NCI-H82 treated with DMSO at 0.1 percent for 48 hours (cell line): ENCODE results near the gene KCNQ5.

Experiments
- DNase-seq: peaks from one replicate; lab custom pipeline; 2025; ENCODE audit not compliant: unreplicated experiment; lab: John Stamatoyannopoulos, UW

The KCNQ5 gene

GRCh38 chr6:72675396-72675795 is 53.5 kb downstream of the KCNQ5 start:
- no peak for DNase-seq

- no peak for DNase-seq
These were observed 55.1 kb downstream of the KCNQ5 start for GRCh38 chr6:72676995-72677394.

- DNase-seq: no peak
These were observed 55.9 kb downstream of the KCNQ5 start for GRCh38 chr6:72677740-72678139.

GRCh38 chr6:72683797-72684196 is 61.9 kb downstream of the KCNQ5 start:
- no peak for DNase-seq

GRCh38 chr6:72689107-72689954 is 67.5 kb downstream of the KCNQ5 start:
- DNase-seq: no peak

GRCh38 chr6:72691249-72691648 is 69.4 kb downstream of the KCNQ5 start:
- no peak for DNase-seq

- DNase-seq: no peak
These were observed 74.2 kb downstream of the KCNQ5 start for GRCh38 chr6:72696055-72696454.

GRCh38 chr6:72699159-72699558 is 77.3 kb downstream of the KCNQ5 start:
- DNase-seq: no peak

GRCh38 chr6:72702421-72702820 is 80.6 kb downstream of the KCNQ5 start:
- DNase-seq: no peak

GRCh38 chr6:72703093-72703492 is 81.2 kb downstream of the KCNQ5 start:
- DNase-seq: no peak

GRCh38 chr6:72704979-72705378 is 83.1 kb downstream of the KCNQ5 start:
- no peak for DNase-seq

- DNase-seq: no peak
These were observed 87.6 kb downstream of the KCNQ5 start for GRCh38 chr6:72709431-72709830.

- DNase-seq: no peak
These were observed 89.9 kb downstream of the KCNQ5 start for GRCh38 chr6:72711731-72712130.

GRCh38 chr6:72712910-72713309 is 91.0 kb downstream of the KCNQ5 start:
- no peak for DNase-seq

GRCh38 chr6:72715119-72715518 is 93.3 kb downstream of the KCNQ5 start:
- DNase-seq: no peak

- DNase-seq: no peak
These were observed 95.1 kb downstream of the KCNQ5 start for GRCh38 chr6:72716916-72717315.

- DNase-seq: no peak
These were observed 98.6 kb downstream of the KCNQ5 start for GRCh38 chr6:72720464-72720863.

GRCh38 chr6:72721346-72721745 is 99.5 kb downstream of the KCNQ5 start:
- no peak for DNase-seq

- no peak for DNase-seq
These were observed 102.7 kb downstream of the KCNQ5 start for GRCh38 chr6:72724545-72724944.

GRCh38 chr6:72728706-72729343 is 107.0 kb downstream of the KCNQ5 start:
- no peak for DNase-seq

- no peak for DNase-seq
These were observed 111.2 kb downstream of the KCNQ5 start for GRCh38 chr6:72733045-72733444.

GRCh38 chr6:72738091-72738490 is 116.2 kb downstream of the KCNQ5 start:
- DNase-seq: no peak

GRCh38 chr6:72739368-72739779 is 117.5 kb downstream of the KCNQ5 start:
- DNase-seq: no peak
